Hematopoietic multipotent progenitor cell treated with erythropoietin and hydrocortisone succinate and interleukin-3 and kit ligand, for 4 days (in vitro differentiated cells): ENCODE measurements around the gene ARX.

ENCODE experiments used
- DNase-seq: peaks from one replicate; pipeline ENCODE4 v3.0.0-alpha.2; 2015

The ARX gene

DNA sequence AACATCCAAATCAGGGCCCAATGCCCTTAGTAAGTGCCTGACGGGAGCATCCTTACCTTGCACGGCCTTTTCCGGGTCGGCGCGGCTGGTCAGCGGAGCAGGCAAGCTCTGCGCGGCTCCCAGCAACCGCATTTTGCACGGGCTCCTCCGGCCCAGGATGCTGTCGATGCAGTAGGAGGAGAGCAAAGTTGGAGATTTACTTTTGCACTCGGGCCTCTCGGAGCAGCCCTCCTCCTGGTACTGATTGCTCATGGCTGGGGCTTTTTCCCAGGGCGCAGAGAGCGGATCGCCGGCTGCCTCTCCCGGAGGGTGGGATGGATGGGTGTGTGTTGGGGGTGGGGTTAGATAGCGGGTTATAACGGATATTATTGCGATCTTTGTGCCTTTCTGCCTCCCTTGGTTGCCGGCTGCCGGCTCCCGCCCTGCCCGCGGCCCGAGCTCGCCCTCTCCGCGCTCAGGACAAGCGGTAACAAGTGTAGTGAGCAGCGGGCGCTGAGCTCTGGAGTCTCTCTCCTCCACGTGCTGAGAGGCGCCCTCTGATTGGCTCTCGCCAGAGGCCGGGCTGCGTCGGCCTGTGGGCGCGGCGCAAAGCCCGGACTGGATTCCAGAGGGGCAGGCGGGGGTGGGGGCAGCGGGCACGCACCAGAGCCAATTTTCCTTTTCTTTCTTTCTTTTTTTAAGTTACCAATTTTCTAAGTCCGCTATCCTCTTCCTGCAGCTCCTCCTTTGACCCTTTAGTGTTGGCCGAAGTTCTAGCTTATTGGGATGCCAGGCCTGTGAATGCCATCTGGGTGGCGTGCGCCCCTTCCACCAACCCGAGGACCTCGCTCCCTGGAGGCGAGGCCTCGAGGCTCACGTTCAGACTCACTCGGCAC is at the start of gene ARX:
TSS of gene ARX (minus strand) at position 480 of the 875 bp plus-strand sequence. CDS start at position 252, 228 bp downstream.
- peak; percentile 79 for DNase-seq

DNA sequence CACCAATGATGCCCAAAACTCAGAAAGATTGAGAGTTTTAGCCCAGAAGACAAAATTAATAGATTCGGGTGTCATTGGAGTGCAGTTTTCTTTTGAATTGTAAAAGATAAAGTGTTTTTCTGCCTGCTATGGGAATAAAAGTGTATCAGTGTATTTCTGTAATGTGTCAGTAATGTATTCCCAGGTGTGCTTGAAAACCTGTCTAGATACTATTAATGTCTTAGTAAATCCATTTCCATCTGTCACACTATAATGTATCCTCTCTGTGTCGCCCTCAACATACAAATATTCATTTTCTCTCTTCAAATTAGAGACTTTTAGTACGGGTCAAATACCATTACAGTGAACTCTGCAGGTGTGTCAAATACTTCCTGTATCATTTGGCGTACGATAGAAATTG is 43.5 kb upstream of the ARX start:
- DNase-seq = no peak

DNA sequence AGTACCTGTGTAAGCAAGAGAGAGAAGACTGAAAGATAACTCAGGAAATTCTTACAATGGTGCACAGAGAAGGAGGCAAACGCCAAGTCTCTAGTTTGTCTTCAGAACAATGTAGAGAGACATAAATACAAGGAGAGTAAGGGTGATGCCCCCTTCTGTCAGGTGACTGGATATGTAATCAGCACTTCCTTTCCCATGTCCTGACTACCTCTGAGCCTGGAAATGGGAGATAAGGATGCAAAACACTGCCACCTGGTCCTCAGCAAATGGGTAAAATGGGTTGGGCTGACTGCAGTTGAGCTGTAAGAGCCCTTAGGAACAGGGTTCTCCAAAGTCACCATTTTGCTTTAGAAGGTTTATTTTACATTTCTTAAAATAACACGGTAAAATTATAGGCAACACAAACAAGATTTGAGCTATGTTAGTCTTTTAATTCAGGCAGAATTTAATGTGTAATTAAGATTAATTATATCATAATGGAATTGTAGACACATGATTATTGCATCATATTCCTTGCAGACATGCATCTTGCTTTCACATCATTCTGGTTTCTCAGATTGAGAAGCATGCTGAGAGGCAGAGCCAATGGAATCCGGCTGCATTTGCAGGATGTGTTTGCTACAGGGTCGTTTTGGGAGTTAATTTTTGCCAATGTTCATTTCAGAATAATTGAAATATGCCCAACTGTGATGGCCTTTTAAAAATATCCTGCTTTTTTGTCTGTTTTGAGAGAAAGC is 37.2 kb upstream of the ARX start:
- peak; percentile 26 for DNase-seq

DNA sequence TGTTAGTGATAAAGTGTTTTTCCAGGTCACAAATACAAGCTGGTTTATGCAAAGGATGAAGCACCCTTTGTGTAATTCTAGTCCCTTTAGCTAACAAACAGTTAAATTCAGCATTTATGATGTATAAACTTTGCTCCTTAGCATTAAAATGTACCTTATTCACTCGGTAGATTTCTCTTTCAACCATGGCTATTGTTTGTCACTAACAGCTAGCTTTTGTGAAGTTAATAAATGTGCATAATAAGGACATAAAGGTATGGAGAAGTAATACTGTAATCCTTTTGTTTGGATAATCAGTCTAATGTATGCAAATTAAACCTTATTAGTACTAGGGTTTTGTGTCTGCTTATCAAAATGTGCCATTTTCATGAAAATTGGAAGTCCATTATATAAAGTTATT is 34.2 kb upstream of the ARX start:
- DNase-seq = no peak

DNA sequence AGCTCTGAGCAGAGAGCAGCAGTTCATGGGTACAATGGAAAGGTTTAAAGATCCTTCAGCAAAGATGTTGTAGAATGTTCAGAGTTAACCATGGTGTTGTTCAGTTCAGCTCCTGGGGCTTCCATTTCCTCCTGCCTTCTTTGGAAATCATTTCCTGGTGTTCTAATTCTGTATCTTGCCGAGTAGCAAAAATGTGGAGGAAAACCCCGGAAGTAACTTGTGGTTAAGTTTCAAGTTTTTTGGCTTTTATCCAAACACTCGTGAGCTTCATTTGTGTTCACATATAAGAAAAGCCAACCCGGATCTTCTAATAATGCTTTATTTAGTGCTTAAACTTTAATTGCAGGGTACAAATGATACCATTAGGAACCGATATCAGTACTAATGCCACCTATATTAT is 33.6 kb upstream of the ARX start:
- DNase-seq = peak; percentile 66

DNA sequence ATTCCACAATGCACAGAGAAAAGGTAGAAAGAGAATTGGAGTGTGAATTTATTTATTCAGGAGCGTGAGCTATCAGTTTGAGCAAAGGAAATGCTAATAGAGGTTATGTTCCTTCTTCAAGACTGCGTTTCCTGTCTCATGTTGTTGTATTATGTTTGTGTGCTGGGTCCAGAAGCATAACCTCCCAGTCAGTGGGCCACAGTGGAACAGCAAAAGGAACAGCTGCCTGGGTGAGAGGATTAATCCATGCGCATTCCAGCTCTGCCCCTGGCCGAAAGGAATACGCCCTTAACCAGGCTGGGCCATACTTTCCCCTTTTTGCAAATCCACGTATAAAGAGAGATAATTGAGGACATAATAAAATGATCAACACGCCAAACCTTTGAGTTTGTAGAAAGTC is 32.4 kb upstream of the ARX start:
- DNase-seq = no peak

DNA sequence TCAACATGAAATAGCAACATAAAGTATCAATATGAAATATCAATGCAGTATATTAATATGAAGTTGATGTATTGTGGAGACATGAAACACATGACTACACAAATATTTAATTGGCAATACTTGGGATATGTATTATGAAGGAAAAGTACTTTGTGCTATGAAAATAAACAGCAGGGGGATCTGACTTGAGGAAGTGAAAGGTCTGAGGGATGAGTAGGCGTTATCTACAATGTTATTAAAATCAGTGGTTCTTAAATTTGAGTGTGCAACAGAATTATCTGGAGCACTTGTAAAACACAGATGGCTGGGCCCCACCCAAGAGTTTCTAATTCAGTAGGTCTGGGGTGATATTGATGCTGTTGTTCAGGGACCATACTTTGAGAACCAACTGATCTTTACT is 27.4 kb upstream of the ARX start:
- DNase-seq = peak; percentile 10

DNA sequence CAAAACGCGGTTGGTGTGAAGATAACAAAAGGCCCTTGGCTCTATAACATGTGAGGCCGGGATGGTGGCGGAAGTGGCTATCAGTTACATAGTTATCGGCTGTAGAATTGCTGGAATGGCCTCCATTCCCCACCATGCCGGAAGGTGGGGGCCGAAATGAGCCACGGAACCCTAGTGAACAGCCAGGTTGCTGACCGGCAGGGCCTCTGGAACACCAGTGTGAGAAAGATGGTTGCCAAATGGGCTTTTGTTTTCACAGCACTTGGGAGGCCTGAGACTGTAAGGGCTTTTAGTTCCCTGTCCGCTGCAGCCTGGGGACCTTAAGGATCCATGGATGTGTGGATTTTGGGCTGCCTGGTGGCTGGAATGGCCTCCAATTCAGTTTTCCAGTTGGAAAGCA is 23.3 kb upstream of the ARX start:
- DNase-seq = no peak

DNA sequence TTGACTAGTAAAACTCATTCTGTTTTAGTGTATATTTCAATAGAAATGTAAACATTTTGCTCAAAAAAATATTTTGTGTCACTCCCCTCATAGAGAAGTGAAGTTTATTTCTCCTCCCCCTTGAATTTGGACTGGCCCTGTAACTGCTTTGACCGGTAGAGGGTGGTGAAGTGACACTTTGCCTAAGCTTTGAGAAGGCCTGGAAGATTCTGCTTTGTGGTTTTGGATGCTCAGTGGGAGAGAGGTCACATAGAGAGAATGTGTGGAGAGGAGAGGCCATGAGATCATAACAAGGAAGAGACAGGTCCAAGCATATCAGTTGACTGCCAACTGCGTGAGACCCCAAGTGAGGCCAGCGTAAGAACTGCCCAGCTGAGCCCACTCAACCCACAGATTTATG is 19.1 kb upstream of the ARX start:
- DNase-seq = no peak

DNA sequence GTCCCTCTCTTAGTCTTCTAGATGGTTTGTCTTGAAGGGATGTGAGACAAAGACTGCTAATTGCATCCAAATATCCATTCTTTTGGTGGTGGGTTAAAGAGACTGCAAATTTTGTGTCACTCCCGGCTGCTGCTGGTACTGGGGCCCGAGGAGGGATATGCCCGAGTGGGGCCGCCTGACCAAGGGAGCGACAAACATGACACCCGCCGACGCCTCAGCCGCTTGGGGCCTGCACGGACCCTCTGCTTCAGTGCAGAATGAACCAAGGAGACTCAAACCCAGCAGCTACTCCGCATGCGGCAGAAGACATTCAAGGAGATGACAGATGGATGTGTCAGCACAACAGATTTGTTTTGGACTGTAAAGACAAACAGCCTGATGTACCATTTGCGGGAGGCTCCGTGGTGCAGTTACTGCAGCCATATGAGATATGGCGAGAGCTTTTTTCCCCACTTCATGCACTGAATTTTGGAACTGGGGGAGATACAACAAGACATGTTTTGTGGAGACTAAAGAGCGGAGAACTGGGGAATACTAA is 13.6 kb upstream of the ARX start:
- DNase-seq = no peak

DNA sequence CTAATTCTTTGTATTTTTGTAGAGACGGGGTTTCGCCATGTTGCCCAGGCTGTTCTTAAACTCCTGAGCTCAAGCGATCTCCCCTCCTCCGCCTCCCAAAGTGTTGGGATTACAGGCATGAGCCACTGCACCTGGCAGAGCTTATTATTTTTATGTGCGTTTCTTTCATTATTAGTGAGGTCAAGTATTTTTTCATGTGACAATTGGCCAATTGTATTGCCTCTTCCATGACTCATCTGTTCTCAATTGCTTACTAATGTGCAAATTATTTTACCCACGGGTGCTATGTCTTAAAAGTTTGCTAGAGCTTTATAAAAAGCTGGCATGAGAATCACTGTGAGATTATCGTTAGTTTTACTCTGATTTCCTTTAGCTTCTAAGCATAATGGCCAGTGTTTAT is 13.0 kb upstream of the ARX start:
- DNase-seq = no peak

DNA sequence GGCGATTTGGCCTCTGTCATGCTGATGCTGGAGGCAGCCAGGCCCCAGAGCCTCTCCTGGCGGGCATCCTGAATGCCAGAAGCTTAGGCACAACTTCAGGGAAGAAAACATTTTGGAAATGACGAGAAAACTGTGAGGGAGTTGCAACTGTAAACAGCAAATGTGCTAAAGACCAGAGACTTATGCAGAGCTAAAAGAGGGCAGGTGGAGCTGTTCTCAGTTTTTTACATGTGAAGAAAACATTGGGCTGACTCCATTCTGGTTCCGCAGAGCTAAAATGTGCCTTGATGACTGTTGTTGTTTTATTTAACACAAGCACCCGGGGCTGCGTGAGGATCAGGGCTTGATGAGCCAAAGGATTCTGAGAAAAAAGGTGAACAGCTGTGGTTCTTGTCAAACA is 10.8 kb upstream of the ARX start:
- no peak for DNase-seq

DNA sequence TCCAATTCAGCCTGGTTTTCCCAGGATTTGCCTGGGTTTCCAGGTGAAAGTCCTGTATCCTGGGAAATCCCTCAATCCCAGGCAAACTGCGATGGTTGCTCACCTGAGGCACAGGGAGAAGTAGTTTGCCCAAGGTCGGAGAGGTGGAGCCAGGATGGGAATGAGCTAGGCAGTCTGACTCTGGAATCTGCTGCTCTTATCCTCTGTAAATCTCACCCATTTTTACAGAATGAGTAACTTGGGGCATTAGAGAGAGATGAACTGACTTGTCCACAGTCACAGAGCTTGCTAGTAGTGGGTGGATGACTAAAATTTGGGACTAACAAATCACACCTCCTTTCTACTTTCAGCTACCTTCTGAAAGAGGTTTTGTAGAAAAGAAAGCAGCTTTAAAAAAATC is 9.8 kb upstream of the ARX start:
- DNase-seq = no peak

DNA sequence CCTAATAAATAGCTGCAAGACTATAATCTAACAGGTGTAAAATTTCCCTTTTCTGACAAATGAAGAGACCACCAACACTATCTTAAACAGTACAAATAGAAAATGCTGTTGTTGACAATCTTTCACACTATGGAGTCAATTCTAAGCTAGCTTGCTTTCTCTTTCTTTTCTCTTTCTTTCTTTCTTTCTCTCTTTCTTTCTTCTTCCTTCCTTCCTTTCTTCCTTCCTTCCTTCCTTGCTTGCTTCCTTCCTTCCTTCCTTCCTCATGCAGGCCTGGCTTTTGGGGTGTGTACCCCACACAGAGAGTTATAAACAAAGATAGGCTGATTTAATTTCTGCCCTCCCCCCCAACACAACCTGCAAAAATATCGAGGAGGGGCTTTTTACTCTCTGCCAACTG is 8.1 kb upstream of the ARX start:
- no peak for DNase-seq

DNA sequence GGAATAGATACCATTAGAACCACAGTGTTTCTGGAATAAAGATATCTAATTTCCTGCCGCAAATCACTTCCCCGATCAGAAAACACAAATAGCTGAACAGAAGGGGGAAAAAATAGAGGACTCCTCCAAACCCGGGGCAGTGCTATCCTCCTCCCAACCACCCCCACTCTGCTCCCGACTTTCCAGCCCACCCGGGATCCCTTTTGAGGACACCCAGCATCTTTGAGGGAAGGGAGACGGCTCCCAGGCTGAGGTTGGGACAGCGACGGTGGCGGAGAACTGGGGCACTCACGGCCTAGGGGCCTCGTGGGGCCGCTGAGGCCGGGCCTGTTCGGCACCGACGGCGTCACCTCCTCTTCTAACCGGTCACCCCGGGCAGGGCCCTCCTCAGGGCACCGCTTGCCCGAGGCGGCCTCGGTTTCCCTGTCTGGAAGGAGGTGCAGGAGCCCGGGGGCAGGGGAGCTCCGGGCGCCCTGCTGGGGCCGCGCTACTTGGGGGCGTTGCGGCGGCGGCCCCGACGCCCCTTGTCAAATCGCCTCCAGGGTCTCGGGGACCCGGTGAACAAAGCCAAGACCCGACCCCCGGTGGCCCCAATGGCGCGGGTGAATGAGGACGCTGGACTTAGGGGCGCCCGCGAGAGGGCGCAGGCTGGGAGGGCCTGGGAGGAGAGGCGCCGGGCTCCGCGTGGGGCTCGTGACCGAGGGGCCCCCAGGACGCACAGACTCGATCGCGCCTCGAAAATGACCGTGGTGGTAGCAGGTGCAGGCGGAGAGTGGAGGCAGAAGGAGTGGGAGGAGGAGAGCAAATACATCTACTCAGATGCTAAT is 6.9 kb upstream of the ARX start:
- DNase-seq = no peak

DNA sequence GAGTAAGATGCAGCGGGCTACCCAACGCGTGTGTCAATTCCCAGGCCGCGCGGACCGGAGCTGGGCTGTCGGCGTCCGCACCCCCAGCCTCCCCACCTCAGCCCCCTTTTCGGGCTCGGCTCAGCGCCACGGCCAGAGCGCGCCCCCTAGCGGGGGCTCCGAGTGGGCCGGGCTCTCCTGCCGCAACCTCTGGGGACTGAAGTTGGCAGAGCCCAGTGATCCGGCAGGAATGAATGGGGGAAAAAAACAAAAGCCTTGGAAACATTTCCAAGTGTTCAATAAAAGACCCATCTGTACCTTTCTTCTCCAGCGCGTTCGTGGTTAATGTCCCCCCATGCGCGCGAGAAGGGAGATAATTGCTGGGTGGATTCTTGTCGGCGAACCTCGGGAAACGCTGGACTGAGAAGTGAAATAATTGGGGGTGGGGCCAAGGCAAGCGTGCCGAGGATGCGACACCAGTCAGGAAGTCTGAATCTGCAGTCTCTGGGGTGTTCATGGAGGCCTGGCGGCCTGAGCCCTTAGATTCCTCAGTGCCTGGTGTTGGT is 5.2 kb upstream of the ARX start:
- no peak for DNase-seq

DNA sequence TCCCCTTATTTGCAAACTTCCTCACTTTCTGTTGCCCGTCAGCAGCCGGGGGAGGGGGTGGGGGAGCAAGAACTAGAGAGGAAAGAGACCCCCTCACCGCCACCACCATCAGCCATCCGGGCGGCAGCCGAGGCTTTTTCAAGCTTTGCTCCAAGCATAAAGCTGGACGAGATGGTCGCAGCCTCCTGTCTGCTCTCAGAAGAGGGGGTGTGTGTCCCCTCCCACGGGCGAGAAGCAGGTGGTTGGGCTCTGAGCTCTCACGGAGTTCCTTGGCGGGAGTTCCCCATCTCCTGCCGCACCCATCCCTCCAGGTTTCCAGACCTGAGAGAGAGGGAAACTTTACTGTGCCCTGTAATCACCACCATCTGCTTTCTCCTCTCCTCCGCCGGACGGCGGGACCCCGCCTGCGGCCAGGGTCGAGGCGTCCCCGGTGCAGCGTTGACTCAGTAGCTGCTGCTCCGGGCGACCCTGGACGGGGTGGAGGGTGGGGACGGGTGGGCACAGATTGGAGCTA is 4.7 kb upstream of the ARX start:
- DNase-seq = no peak

DNA sequence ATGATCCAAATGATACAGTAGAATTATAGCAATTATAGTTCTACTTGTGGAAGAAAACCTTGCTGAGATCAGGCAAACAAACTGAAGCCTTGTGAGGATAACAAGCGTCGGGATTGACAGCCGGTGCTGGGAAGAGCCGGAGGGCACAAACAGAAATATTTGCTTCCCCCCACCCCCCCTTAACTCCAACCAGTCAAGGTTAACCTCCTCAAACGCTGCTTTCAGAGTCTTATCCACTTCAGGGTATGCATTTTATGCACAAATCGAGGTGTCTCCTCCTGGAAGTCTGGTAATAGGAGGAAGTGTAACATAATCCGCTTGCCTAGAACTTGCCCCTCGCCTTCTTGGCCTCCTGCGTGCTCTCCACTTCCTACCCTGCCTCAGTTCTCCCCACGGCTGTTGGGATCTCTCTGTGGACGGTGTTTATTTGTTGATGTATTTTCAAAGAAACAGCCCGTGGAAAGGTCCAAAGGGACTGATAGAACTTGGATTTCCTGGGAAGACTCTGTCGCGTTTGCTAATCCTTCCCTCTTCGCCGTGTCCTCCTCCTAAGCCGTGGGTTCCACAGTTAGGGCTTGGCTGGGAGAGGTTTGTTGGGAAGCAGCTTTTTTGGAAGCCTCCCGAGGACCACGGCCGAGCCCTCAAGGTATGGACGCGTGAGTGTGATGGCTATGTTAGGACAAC is 4.1 kb upstream of the ARX start:
- no peak for DNase-seq

DNA sequence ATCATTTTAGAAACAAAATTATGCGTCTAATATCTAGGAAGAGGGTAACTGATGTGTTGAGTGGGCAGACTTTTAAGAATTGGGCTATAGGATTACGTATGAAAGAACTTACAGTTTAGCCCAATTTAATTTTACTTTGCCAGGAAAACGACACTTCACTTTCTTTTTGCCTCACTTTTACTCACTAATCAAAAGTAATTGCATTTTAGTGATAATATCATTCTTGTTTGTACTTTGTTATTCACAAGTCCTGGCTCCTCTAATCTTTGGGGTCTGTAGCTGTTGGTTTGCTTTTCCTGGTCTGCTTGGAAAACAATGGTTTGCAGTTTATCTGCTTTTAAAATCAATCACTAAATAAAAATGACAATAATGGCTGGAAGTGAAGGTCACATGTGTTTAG is 2.9 kb upstream of the ARX start:
- no peak for DNase-seq

DNA sequence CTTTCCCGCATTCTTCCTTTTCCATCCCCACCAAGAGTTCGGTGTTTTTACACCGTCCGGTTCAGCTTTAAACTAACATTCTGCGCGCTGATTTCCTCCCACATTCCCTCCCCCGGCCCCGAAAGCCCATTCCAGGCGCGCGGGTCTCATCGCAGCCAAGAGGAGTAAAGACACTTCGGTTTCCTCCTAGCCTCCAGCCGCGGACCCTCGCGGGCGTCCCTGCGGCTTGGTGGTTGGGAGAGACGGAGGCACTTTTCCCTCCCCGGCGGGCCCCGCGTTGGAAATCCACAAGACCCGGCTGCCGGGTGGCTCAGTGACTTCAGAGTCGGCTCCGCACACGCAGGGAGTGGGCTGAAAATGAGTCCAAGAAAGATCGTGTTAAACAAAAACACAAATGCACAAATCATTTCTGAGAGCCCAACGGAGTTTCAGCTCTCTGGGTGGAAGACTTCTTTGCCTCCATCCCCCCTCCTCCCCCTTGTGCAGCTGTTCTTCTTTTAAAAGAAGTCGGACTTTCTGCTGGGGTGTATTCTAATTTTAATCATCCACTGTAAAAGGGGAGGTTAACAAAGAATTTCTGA is 2.0 kb upstream of the ARX start:
- no peak for DNase-seq

DNA sequence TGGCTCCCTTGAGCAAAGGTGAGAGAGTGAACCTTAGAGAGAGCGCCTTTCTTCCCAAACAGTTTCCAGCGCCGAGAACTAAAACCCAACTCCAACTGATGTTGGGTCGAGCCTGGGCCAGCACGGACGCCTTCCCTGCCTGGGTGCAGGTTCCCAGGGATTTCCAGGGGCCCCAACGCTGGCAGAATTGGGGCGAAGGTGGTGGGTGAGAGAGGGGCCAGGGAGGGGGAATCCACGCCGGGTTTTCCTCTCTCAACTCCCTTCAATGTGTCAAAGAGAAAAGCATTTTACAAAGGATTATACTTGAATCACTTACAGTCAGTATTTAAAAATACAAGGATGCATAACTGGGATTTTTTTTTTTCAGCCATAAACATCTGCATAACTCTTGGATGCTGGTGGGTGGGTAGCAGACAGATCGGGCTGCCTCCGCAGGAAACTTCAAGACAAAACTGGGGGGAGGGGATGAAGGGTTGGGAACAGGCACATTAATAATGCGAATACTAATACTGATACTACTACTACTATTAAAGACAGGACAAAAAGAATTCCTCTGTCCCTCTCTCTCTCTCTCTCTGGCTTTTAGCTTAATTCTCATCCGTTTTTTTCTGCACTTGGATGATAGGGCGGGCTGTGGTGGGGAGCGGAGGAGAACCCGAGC is 1.3 kb upstream of the ARX start:
- DNase-seq = no peak
